HG02885 (cell line): ENCODE results near the gene CDH26.
"Not testable (repeated sequence)": the region's sequence is repeated elsewhere in the genome, so short reads cannot be mapped to it uniquely, and the experiment has no call there.

Experiments
- ATAC-seq: cut with Tn5 transposase; IDR thresholded peaks from one replicate; pipeline ENCODE4 v1.9.1; 2021; ENCODE audit warnings: mild to moderate bottlenecking; ENCODE audit not compliant: unreplicated experiment, poor library complexity

CDH26 gene

GRCh38 chr20:59940129-59940955 is 17.9 kb upstream of the CDH26 start, which contains the start of the genes FAM217B and PPP1R3D:
FAM217B (plus strand) TSS chr20:59940389; CDS start chr20:59943944, 3,555 bp downstream.
PPP1R3D (minus strand) TSS chr20:59940305; CDS start chr20:59939931, 374 bp downstream.
- peak; percentile 94 for ATAC-seq

- peak; percentile 3 for ATAC-seq
Observed at GRCh38 chr20:59940956-59941294, 17.3 kb upstream of the CDH26 start.

GRCh38 chr20:59942245-59942644 is 16.0 kb upstream of the CDH26 start:
- no peak for ATAC-seq

- ATAC-seq: no peak
Observed at GRCh38 chr20:59944726-59945125, 13.5 kb upstream of the CDH26 start.

- ATAC-seq: no peak
Observed at GRCh38 chr20:59945175-59945574, 13.0 kb upstream of the CDH26 start.

- no peak for ATAC-seq
Observed at GRCh38 chr20:59945731-59946130, 12.5 kb upstream of the CDH26 start.

GRCh38 chr20:59947376-59947775 is 10.8 kb upstream of the CDH26 start:
- no peak for ATAC-seq

- ATAC-seq: no peak
Observed at GRCh38 chr20:59948212-59948611, 10.0 kb upstream of the CDH26 start.

GRCh38 chr20:59948828-59949720 is 9.1 kb upstream of the CDH26 start:
- peak; percentile 55 for ATAC-seq

GRCh38 chr20:59949911-59950310 is 8.3 kb upstream of the CDH26 start:
- no peak for ATAC-seq

GRCh38 chr20:59954718-59955117 is 3.5 kb upstream of the CDH26 start:
- ATAC-seq: no peak

GRCh38 chr20:59955131-59955796 is 3.0 kb upstream of the CDH26 start:
- no peak for ATAC-seq

GRCh38 chr20:59957568-59957967 is 655 bp upstream of the CDH26 start:
- ATAC-seq: not testable (repeated sequence)

- ATAC-seq: no peak
Observed at GRCh38 chr20:59958626-59959025, 403 bp downstream of the CDH26 start.

- ATAC-seq: no peak
Observed at GRCh38 chr20:59961423-59961822, 3.2 kb downstream of the CDH26 start.

- no peak for ATAC-seq
Observed at GRCh38 chr20:59962155-59962554, 3.9 kb downstream of the CDH26 start.

- no peak for ATAC-seq
Observed at GRCh38 chr20:59966428-59966827, 8.2 kb downstream of the CDH26 start.

- no peak for ATAC-seq
Observed at GRCh38 chr20:59971428-59971827, 13.2 kb downstream of the CDH26 start.

GRCh38 chr20:59972037-59972801 is 14.0 kb downstream of the CDH26 start:
- ATAC-seq: no peak
